OCI-LY7 (cell line): ENCODE data around the gene CD6. TPM values are rescaled to one million over a fixed set of nuclear protein-coding genes. Genes with fewer than 3 reads are reported as not detected.

Source experiments
- BruUV-seq: library from RNA; stranded (reverse); fragments of 400-500 nt; replicated peaks from 2 replicates; lab custom pipeline; 2021; lab: Mats Ljungman, UMichigan
- CTCF ChIA-PET: fragments of 300-600 bp; sonication (Branson Sonifier 250); formaldehyde crosslinking; loops from one replicate; lab custom pipeline; 2022; ENCODE audit warnings: antibody characterized with exemption; ENCODE audit not compliant: unreplicated experiment; lab: Charles Lee
- POLR2A ChIA-PET: fragments of 300-600 bp; sonication (Branson Sonifier 250); formaldehyde crosslinking; loops from one replicate; lab custom pipeline; 2022; ENCODE audit warnings: antibody characterized with exemption; lab: Charles Lee
- DNase-seq: peaks from one replicate; pipeline ENCODE4 v3.0.0-alpha.2; 2015; ENCODE audit warnings: low spot score
- H2AFZ ChIP-seq: fragments of 200-600 bp; sonication (generic), shearing (Covaris generic); 2 replicates; pipeline ENCODE4 v1.6.1; 2014; ENCODE audit warnings: mild to moderate bottlenecking, antibody characterized with exemption, low read length, moderate library complexity
- H3K27ac ChIP-seq: fragments of 200-600 bp; sonication (generic); 2 replicates; pipeline ENCODE4 v1.5.1; 2014; ENCODE audit warnings: mixed run types, low read depth, mild to moderate bottlenecking, moderate library complexity, low read length, inconsistent platforms; ENCODE audit not compliant: poor library complexity, severe bottlenecking
- H3K36me3 ChIP-seq: fragments of 200-600 bp; sonication (generic); 2 replicates; pipeline ENCODE4 v1.6.1; 2014; ENCODE audit warnings: mild to moderate bottlenecking, antibody characterized with exemption, low read length, moderate library complexity, mixed read lengths; ENCODE audit not compliant: insufficient read depth
- H3K4me1 ChIP-seq: fragments of 200-600 bp; sonication (generic); 2 replicates; pipeline ENCODE4 v1.5.1; 2014; ENCODE audit warnings: mild to moderate bottlenecking, low read length; ENCODE audit not compliant: insufficient read depth, poor library complexity, severe bottlenecking
- H3K4me2 ChIP-seq: fragments of 200-600 bp; sonication (generic); 2 replicates; pipeline ENCODE4 v1.6.1; 2014; ENCODE audit warnings: mild to moderate bottlenecking, low read length
- H3K4me3 ChIP-seq: fragments of 200-600 bp; sonication (generic); 2 replicates; pipeline ENCODE4 v1.5.1; 2014; ENCODE audit warnings: mild to moderate bottlenecking, low read depth, low read length; ENCODE audit not compliant: poor library complexity, severe bottlenecking
- H3K79me2 ChIP-seq: fragments of 200-600 bp; sonication (generic); 2 replicates; pipeline ENCODE4 v1.6.1; 2016; ENCODE audit warnings: low read depth, mild to moderate bottlenecking, low read length, moderate library complexity, mixed read lengths; ENCODE audit not compliant: insufficient read depth
- H3K9me2 ChIP-seq: fragments of 200-600 bp; sonication (generic); 2 replicates; pipeline ENCODE4 v1.6.1; 2016; ENCODE audit warnings: mild to moderate bottlenecking, low read length, mixed read lengths; ENCODE audit not compliant: insufficient read depth
- H3K9me3 ChIP-seq: fragments of 200-600 bp; sonication (generic); 2 replicates; pipeline ENCODE4 v1.6.1; 2014; ENCODE audit warnings: mild to moderate bottlenecking, mixed run types, low read length, mixed read lengths
- H4K20me1 ChIP-seq: fragments of 200-600 bp; sonication (generic); 2 replicates; pipeline ENCODE4 v1.6.1; 2014; ENCODE audit warnings: mild to moderate bottlenecking, antibody characterized with exemption, low read length, moderate library complexity, mixed read lengths; ENCODE audit not compliant: insufficient read depth
- EZH2phosphoT487 ChIP-seq: fragments of 200-600 bp; sonication (generic); IDR thresholded peaks from 2 replicates; pipeline ENCODE4 v1.6.1; 2018; ENCODE audit warnings: low read depth, borderline replicate concordance, mild to moderate bottlenecking, mixed run types, antibody characterized with exemption, low read length, moderate library complexity, mixed read lengths
- intact Hi-C: fragments of 100-400 bp; cut with micrococcal nuclease; formaldehyde crosslinking; loops from one replicate; pipeline ENCODE4 v1.10.0; 2022; ENCODE audit not compliant: unreplicated experiment
- total RNA-seq, 2 experiments: library from RNA; depleted of rRNA in 1 of 2; stranded (reverse); fragments of >200 nt in 1 of 2; shearing (Covaris generic) in 1 of 2; gene quantifications; 2 replicates each; pipeline ENCODE4 v1.2.3, GENCODE V29; 2014 to 2022
- TF ChIP-seq, protein P1 (sequence below): fragments of 200-600 bp; sonication (generic); conservative IDR thresholded peaks from 2 replicates; pipeline ENCODE4 v1.5.1; 2014; ENCODE audit warnings: mild to moderate bottlenecking, antibody characterized with exemption, low read length, moderate library complexity, mixed read lengths

Gene CD6
- total RNA-seq, 2 experiments from 2014 or later, result not detected

DNA sequence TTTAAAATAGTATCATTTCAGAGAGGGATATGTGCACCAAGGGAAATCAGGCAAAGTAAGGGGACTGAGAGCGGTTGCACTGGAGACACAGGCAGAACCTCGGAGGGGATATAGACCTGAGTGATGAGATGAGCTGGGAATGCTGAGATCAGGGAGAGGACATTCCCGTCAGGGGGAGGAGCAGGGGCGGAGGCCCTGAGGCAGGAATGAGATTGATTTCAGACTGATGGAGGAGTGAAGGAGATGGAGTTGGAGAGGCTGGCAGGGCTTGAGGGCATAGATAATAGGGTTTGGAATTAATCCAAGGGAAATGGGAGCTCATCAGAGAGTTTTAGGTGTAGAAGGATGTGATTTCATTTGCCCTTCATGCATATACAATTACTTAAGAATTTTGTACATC is 13.2 kb downstream of the CD6 start:
- ChIA-PET CTCF (interaction anchor here (1.1 kb wide), 1 partner anchor 31 kb away, joined by 3 read pairs; no protein-coding TSS in a partner anchor), POLR2A (interaction anchor here (0.6 kb wide), 1 partner anchor 48 kb away, joined by 7 read pairs; no protein-coding TSS in a partner anchor)
- no peak for DNase-seq
- Histone ChIP-seq H3K79me2 (no peaks in the 10 kb centered on the region), H3K4me2 (no peak overlapping the region), H2AFZ (no peak overlapping the region), H3K36me3 (no peaks in the 10 kb centered on the region), H3K9me2 (no peaks in the 10 kb centered on the region), H4K20me1 (no peaks in the 10 kb centered on the region), H3K4me3 (no peak overlapping the region), H3K27ac (no peak overlapping the region), H3K4me1 (peaks cover 8% of the 10 kb centered on the region), H3K9me3 (no peaks in the 10 kb centered on the region)
- intact Hi-C loops, result no loop called here
- BruUV-seq, result no TSS peak
- TF ChIP-seq, protein P1, sequence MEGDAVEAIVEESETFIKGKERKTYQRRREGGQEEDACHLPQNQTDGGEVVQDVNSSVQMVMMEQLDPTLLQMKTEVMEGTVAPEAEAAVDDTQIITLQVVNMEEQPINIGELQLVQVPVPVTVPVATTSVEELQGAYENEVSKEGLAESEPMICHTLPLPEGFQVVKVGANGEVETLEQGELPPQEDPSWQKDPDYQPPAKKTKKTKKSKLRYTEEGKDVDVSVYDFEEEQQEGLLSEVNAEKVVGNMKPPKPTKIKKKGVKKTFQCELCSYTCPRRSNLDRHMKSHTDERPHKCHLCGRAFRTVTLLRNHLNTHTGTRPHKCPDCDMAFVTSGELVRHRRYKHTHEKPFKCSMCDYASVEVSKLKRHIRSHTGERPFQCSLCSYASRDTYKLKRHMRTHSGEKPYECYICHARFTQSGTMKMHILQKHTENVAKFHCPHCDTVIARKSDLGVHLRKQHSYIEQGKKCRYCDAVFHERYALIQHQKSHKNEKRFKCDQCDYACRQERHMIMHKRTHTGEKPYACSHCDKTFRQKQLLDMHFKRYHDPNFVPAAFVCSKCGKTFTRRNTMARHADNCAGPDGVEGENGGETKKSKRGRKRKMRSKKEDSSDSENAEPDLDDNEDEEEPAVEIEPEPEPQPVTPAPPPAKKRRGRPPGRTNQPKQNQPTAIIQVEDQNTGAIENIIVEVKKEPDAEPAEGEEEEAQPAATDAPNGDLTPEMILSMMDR, result no peak
- no peak for TF ChIP-seq EZH2phosphoT487

DNA sequence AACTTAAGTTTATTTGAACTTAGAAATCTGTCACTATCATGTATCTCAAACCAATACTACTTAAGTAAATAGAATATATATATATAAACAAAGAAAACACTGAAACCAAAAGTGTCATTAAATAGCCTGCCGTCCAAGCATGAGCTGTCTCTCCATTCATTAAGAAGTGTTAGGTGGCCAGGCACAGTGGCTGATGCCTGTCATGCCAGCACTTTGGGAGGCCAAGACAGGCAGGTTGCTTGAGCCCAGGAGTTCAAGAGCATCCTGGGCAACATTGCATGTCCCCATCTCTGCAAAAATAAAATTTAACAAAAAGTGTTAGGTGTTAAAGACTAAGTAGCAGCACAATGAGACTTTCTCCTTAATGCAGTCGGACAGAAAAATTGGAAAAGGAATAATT is 14.0 kb downstream of the CD6 start:
- intact Hi-C loops, result no loop called here
- H2AFZ ChIP-seq, result no peak overlapping the region
- no peak overlapping the region for H3K4me3 ChIP-seq
- no peak overlapping the region for H3K27ac ChIP-seq
- no peaks in the 10 kb centered on the region for H3K9me3 ChIP-seq
- H3K4me2 ChIP-seq, result no peak overlapping the region
- DNase-seq, result no peak
- H3K36me3 ChIP-seq, result no peaks in the 10 kb centered on the region
- TF ChIP-seq, protein P1, result no peak
- TF ChIP-seq EZH2phosphoT487, result no peak
- H3K4me1 ChIP-seq, result peaks cover 9% of the 10 kb centered on the region
- no peaks in the 10 kb centered on the region for H3K79me2 ChIP-seq
- H4K20me1 ChIP-seq, result no peaks in the 10 kb centered on the region
- H3K9me2 ChIP-seq, result no peaks in the 10 kb centered on the region
- ChIA-PET POLR2A (interaction anchor here (0.7 kb wide), 1 partner anchor 167 kb away, joined by 6 read pairs; no protein-coding TSS in a partner anchor), CTCF (no interaction called here)
- no TSS peak for BruUV-seq

DNA sequence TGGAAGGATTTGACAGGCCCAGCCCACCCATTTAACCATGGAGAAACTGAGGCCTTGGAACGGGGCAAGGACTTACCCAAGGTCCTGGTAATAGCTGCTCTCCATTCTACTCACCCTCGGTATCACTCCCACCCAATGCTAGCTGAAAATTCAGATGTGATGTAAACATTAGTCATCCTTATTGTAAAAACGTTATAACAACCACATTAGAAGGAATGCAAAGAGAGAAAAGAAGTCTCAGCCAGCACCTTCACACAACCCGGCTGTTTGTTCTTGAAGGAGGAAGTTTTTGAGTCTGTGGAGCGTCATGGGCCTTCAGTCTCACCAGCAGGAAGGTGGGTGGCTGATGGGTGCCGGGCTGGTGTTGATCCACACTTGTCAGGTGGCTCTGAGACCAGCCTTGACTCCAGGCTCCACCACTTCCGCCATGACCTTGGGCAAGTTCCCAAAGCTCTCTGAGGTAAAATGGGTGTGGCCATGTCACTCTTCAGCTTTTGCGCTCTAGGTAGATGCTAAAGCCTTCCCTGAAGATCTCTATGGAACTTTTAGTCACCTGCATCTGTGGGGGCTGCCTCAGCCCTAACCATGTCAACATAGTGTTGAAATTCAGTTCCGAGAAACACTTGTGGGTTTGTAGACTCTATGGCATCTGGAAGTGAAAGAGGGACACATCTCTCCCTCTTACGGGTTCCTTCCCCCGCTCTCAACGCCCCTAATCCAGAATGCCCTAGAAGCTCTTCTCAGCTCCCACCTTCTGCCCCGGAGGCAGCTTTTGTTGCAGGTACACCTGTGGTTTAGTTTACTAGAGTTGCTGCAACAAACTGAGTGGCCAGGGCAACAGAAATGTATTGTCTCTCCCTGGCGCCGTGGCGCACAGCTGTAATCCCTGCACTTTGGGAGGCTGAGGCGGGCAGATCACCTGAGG is 14.8 kb downstream of the CD6 start:
- TF ChIP-seq EZH2phosphoT487, result no peak
- TF ChIP-seq, protein P1, result no peak
- Histone ChIP-seq H3K4me2 (no peak overlapping the region), H3K36me3 (no peaks in the 10 kb centered on the region), H3K4me3 (no peak overlapping the region), H3K27ac (no peak overlapping the region), H3K79me2 (no peaks in the 10 kb centered on the region), H4K20me1 (no peaks in the 10 kb centered on the region), H3K9me3 (no peaks in the 10 kb centered on the region), H3K9me2 (no peaks in the 10 kb centered on the region), H3K4me1 (peaks cover 9% of the 10 kb centered on the region), H2AFZ (no peak overlapping the region)
- no TSS peak for BruUV-seq
- CTCF ChIA-PET, result no interaction called here
- intact Hi-C loops, result no loop called here
- DNase-seq, result peak; percentile 18
- POLR2A ChIA-PET, result no interaction called here
